H1 (cell line): ENCODE results near the gene TOP2B. TPM values are rescaled to one million over a fixed set of nuclear protein-coding genes. Genes with fewer than 3 reads are reported as not detected.

ENCODE experiments used
- CTCF ChIA-PET: fragments of 300-600 bp; sonication (Branson Sonifier 250); formaldehyde crosslinking; loops from one replicate; lab custom pipeline; 2021; ENCODE audit not compliant: partially characterized antibody; lab: Charles Lee
- POLR2A ChIA-PET: fragments of 300-600 bp; sonication (Branson Sonifier 250); formaldehyde crosslinking; loops from one replicate; lab custom pipeline; 2021; ENCODE audit warnings: inconsistent platforms; ENCODE audit not compliant: partially characterized antibody; lab: Charles Lee
- DNase-seq, 2 experiments: peaks; one replicate each; pipeline versions ENCODE4 v3.0.0 to v3.0.0-alpha.2; 2010 to 2022; ENCODE audit warnings: low spot score in 2 of 2, low read depth in 1 of 2, mixed read lengths in 1 of 2
- FAIRE-seq: peaks from 2 replicates; lab custom pipeline; 2011; peaks lifted over from hg19 to GRCh38; lab: Jason Lieb, UNC
- H2AFZ ChIP-seq: 2 replicates; pipeline ENCODE4 v1.8.1; 2012; ENCODE audit warnings: low read length, inconsistent platforms
- H2AK5ac ChIP-seq: 2 replicates; pipeline ENCODE4 v1.6.1; 2013; ENCODE audit warnings: low read depth, low read length
- H2BK120ac ChIP-seq: replicated peaks from 2 replicates; pipeline ENCODE3; 2013; ENCODE audit warnings: low read depth, low read length, inconsistent platforms
- H2BK12ac ChIP-seq: 2 replicates; pipeline ENCODE4 v1.6.1; 2013; ENCODE audit warnings: low read depth, low read length
- H2BK15ac ChIP-seq: 2 replicates; pipeline ENCODE4 v1.6.1; 2013; ENCODE audit warnings: low read length
- H2BK20ac ChIP-seq: 2 replicates; pipeline ENCODE4 v1.6.1; 2013; ENCODE audit warnings: low read length
- H2BK5ac ChIP-seq: 2 replicates; pipeline ENCODE4 v1.6.1; 2013; ENCODE audit warnings: low read depth, low read length
- H3K14ac ChIP-seq: 2 replicates; pipeline ENCODE4 v1.6.1; 2013; ENCODE audit warnings: inconsistent platforms; ENCODE audit not compliant: insufficient read length
- H3K18ac ChIP-seq: 2 replicates; pipeline ENCODE4 v1.6.1; 2013; ENCODE audit warnings: low read length; ENCODE audit errors: extremely low read depth
- H3K23ac ChIP-seq: 2 replicates; pipeline ENCODE4 v1.6.1; 2013; ENCODE audit warnings: inconsistent platforms; ENCODE audit not compliant: insufficient read length
- H3K23me2 ChIP-seq: 2 replicates; pipeline ENCODE4 v1.6.1; 2013; ENCODE audit warnings: low read depth, low read length
- H3K27ac ChIP-seq: 2 replicates; pipeline ENCODE4 v1.6.1; 2011; ENCODE audit warnings: low read depth, low read length, inconsistent platforms
- H3K27me3 ChIP-seq, 4 experiments: replicated peaks in 1 of 4; 1 replicate in 1 of 4; 2 replicates in 3 of 4; pipeline versions ENCODE4 v1.6.1 to v1.8.1; 2011 to 2013; ENCODE audit warnings: low read length in 3 of 4, mild to moderate bottlenecking in 3 of 4, inconsistent platforms in 2 of 4, mixed read lengths in 2 of 4, moderate library complexity in 1 of 4; ENCODE audit not compliant: control insufficient read depth in 3 of 4, insufficient read depth in 3 of 4; ENCODE audit errors: extremely low read depth in 1 of 4
- H3K36me3 ChIP-seq, 4 experiments: 2 replicates each; pipeline versions ENCODE4 v1.6.1 to v1.8.1; 2011 to 2013; ENCODE audit warnings: mild to moderate bottlenecking in 4 of 4, low read length in 3 of 4, moderate library complexity in 2 of 4, control low read depth in 1 of 4, inconsistent platforms in 1 of 4; ENCODE audit not compliant: insufficient read depth in 4 of 4, control insufficient read depth in 2 of 4
- H3K4ac ChIP-seq: replicated peaks from 2 replicates; pipeline ENCODE3; 2013; ENCODE audit warnings: low read length, low read depth, mixed read lengths, inconsistent platforms; ENCODE audit not compliant: insufficient read length
- H3K4me1 ChIP-seq, 4 experiments: replicated peaks in 1 of 4; 1 replicate in 1 of 4; 2 replicates in 3 of 4; pipeline versions ENCODE4 v1.6.1 to v1.8.1; 2011 to 2013; ENCODE audit warnings: low read length in 3 of 4, inconsistent platforms in 2 of 4, mixed read lengths in 1 of 4; ENCODE audit not compliant: insufficient read depth in 4 of 4, control insufficient read depth in 3 of 4
- H3K4me2 ChIP-seq, 2 experiments: 2 replicates each; pipeline versions ENCODE4 v1.6.1 to v1.8.1; 2011 to 2013; ENCODE audit warnings: low read depth in 2 of 2, low read length in 2 of 2, control low read depth in 1 of 2, inconsistent platforms in 1 of 2, mild to moderate bottlenecking in 1 of 2; ENCODE audit not compliant: insufficient read depth in 1 of 2
- H3K4me3 ChIP-seq, 4 experiments: fragments of 200-600, 300-600 bp in 1 of 4; sonication (generic), shearing (Covaris generic), sonication (Bioruptor Twin) in 1 of 4; 2 replicates each; pipeline versions ENCODE4 v1.5.1 to v1.8.1; 2011 to 2016; ENCODE audit warnings: low read length in 4 of 4, low read depth in 3 of 4, control low read depth in 2 of 4, inconsistent platforms in 2 of 4, mild to moderate bottlenecking in 2 of 4, mixed read lengths in 1 of 4, moderate library complexity in 1 of 4; ENCODE audit not compliant: insufficient read depth in 2 of 4; ENCODE audit errors: extremely low read depth in 1 of 4
- H3K56ac ChIP-seq: replicated peaks from 2 replicates; pipeline ENCODE3; 2013; ENCODE audit warnings: low read depth, mild to moderate bottlenecking, mixed read lengths, low read length, inconsistent platforms; ENCODE audit not compliant: insufficient read length
- H3K79me1 ChIP-seq: 2 replicates; pipeline ENCODE4 v1.6.1; 2013; ENCODE audit warnings: low read depth, low read length, control low read depth
- H3K79me2 ChIP-seq, 2 experiments: 2 replicates each; pipeline versions ENCODE4 v1.6.1 to v1.8.1; 2012 to 2013; ENCODE audit warnings: low read length in 2 of 2, mild to moderate bottlenecking in 2 of 2, inconsistent platforms in 1 of 2; ENCODE audit not compliant: insufficient read depth in 2 of 2, control insufficient read depth in 1 of 2
- H3K9ac ChIP-seq, 4 experiments: replicated peaks in 1 of 4; 1 replicate in 1 of 4; 2 replicates in 3 of 4; pipeline versions ENCODE4 v1.6.1 to v1.8.1; 2011 to 2013; ENCODE audit warnings: low read depth in 3 of 4, low read length in 3 of 4, control low read depth in 2 of 4, mild to moderate bottlenecking in 2 of 4, moderate library complexity in 2 of 4, inconsistent platforms in 1 of 4; ENCODE audit errors: extremely low read depth in 1 of 4
- H3K9me3 ChIP-seq, 2 experiments: 2 replicates each; pipeline versions ENCODE4 v1.6.1 to v1.8.1; 2012 to 2013; ENCODE audit warnings: mild to moderate bottlenecking in 2 of 2, moderate library complexity in 2 of 2, control low read depth in 1 of 2, inconsistent platforms in 1 of 2, low read depth in 1 of 2, low read length in 1 of 2, mixed read lengths in 1 of 2; ENCODE audit not compliant: insufficient read depth in 2 of 2
- H4K20me1 ChIP-seq, 2 experiments: replicated peaks in 1 of 2; 2 replicates each; pipeline versions ENCODE3 to v1.8.1; 2011 to 2013; ENCODE audit warnings: inconsistent platforms in 2 of 2, low read length in 2 of 2, mild to moderate bottlenecking in 1 of 2; ENCODE audit not compliant: insufficient read depth in 2 of 2, control insufficient read depth in 1 of 2
- H4K5ac ChIP-seq: 2 replicates; pipeline ENCODE4 v1.6.1; 2013; ENCODE audit warnings: low read length, low read depth, mixed read lengths, inconsistent platforms; ENCODE audit not compliant: insufficient read length
- H4K8ac ChIP-seq: 2 replicates; pipeline ENCODE4 v1.8.0; 2013; ENCODE audit warnings: mild to moderate bottlenecking, moderate library complexity, low read length, inconsistent platforms; ENCODE audit not compliant: insufficient read depth; ENCODE audit errors: extremely low read depth
- H4K91ac ChIP-seq: replicated peaks from 2 replicates; pipeline ENCODE3; 2013; ENCODE audit warnings: low read length, mixed read lengths, inconsistent platforms; ENCODE audit not compliant: insufficient read length
- BCL11A ChIP-seq, 2 experiments: IDR thresholded peaks; one replicate each; pipeline ENCODE4 v1.6.1; 2011; ENCODE audit warnings: low read depth in 2 of 2, low read length in 2 of 2, mild to moderate bottlenecking in 2 of 2
- CBX8 ChIP-seq: fragments of 300-800, 300-1000 bp; sonication (generic); IDR thresholded peaks from 2 replicates; pipeline ENCODE4 v1.7.1; 2016; ENCODE audit warnings: low read depth, low read length, borderline replicate concordance
- CEBPB ChIP-seq: IDR thresholded peaks from 2 replicates; pipeline ENCODE4 v1.6.1; 2012; ENCODE audit warnings: low read depth, low read length
- CHD1 ChIP-seq: IDR thresholded peaks from 2 replicates; pipeline ENCODE4 v1.6.1; 2012; ENCODE audit warnings: low read depth, low read length, improper control_type of control experiment
- CHD2 ChIP-seq: IDR thresholded peaks from 2 replicates; pipeline ENCODE4 v1.6.1; 2012; ENCODE audit warnings: low read length, improper control_type of control experiment
- CREB1 ChIP-seq: IDR thresholded peaks from 2 replicates; pipeline ENCODE4 v1.6.1; 2012; ENCODE audit warnings: inconsistent platforms
- JUN ChIP-seq: IDR thresholded peaks from 2 replicates; pipeline ENCODE4 v1.6.1; 2011; ENCODE audit warnings: low read depth, mild to moderate bottlenecking, improper control_type of control experiment, low read length
- KDM5A ChIP-seq: fragments of 200-600 bp; IDR thresholded peaks from 2 replicates; pipeline ENCODE4 v1.7.1; 2012; ENCODE audit warnings: mild to moderate bottlenecking, low read length, inconsistent platforms, mixed read lengths
- POLR2AphosphoS5 ChIP-seq: IDR thresholded peaks from 2 replicates; pipeline ENCODE4 v1.6.1; 2011; ENCODE audit warnings: low read depth, low read length
- POU5F1 ChIP-seq: IDR thresholded peaks from 2 replicates; pipeline ENCODE4 v1.6.1; 2011; ENCODE audit warnings: low read depth, mild to moderate bottlenecking, low read length, moderate library complexity
- RXRA ChIP-seq: IDR thresholded peaks from 2 replicates; pipeline ENCODE4 v1.6.1; 2011; ENCODE audit warnings: low read depth, mild to moderate bottlenecking, low read length, moderate library complexity; ENCODE audit not compliant: insufficient read depth
- SRF ChIP-seq: IDR thresholded peaks from 2 replicates; pipeline ENCODE4 v1.6.1; 2011; ENCODE audit warnings: mild to moderate bottlenecking, low read depth, low read length, moderate library complexity
- SUZ12 ChIP-seq: fragments of 200-600 bp; sonication (generic); IDR thresholded peaks from 2 replicates; pipeline ENCODE4 v1.6.1; 2012; ENCODE audit warnings: mild to moderate bottlenecking, inconsistent platforms, low read length, moderate library complexity, mixed read lengths
- YY1 ChIP-seq: IDR thresholded peaks from 2 replicates; pipeline ENCODE4 v1.6.1; 2011; ENCODE audit warnings: low read depth, mild to moderate bottlenecking, low read length
- WGBS, 2 experiments: shearing (Covaris generic) in 1 of 2; methylation state at CpG; one replicate each; pipeline versions ENCODE4 v1.1.6 to v1.1.7; 2013 to 2015; ENCODE audit warnings: low lambda C conversion rate in 2 of 2, mixed read lengths in 2 of 2, inconsistent platforms in 1 of 2, low coverage in 1 of 2, missing lambda C conversion rate in 1 of 2; ENCODE audit not compliant: insufficient replicate concordance in 2 of 2, insufficient coverage in 1 of 2, insufficient read length in 1 of 2; ENCODE audit errors: extremely low coverage in 1 of 2, missing lambda C conversion rate in 1 of 2; 5-methylcytosine and 5-hydroxymethylcytosine counted together
- polyA plus RNA-seq, 7 experiments: library from polyadenylated mRNA; depleted of rRNA in 3 of 7; stranded (reverse) in 5 of 7; unstranded in 2 of 7; fragments of >200 nt in 5 of 7; fragments of 200-250 nt in 2 of 7; gene quantifications; 1 replicate in 5 of 7; 2 replicates in 1 of 7; 4 replicates in 1 of 7; pipeline versions ENCODE4 v1.2.1 to v1.2.3, GENCODE V29; 2011 to 2013; ENCODE audit warnings: missing spikeins in 2 of 7, mixed read lengths in 2 of 7
- total RNA-seq: library from RNA; stranded (reverse); fragmentation: NEBNext Ultra II Directional; extraction: Animal tissue kit (Norgen Biotek cat#: 25700); gene quantifications from 2 replicates; pipeline ENCODE4 v1.2.1, GENCODE V29; 2021

The TOP2B gene
- total and polyA plus RNA-seq, 2 of the 8 experiments (the other 6 are each of a cell fraction or from before 2014, with no cell fraction given), result 34.9 to 206 TPM

DNA sequence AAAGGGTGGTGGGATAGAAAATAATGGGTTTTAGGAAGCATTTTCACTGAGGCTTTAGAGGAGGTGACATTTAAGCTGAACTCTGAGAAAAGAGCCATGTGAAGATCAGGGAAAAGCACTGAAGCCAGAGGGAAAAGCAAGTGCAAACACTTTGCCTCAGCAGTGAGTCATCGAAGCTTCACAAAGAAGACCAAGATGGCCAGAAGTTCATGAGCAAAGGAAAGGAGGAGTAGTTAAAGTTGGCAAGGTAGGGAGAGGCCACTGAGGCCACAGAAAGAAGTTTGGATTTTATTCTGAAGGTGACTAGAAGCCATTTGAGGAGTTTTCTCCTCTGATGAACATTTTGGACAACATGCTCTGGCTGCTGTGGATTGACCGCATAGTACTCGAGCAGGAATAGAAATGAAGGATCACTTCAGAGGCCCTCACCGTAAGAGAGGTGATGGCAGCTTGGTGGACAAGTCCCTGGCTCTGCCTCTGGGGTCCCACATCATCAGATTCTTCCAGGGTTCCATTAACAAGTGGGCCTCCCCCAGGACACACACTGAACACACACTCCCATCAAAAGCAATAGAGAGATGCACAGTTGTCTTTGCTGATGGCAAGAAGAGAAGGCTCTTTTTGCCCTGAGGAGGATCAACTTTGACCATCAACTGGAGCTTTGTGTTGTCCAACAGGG lies 75.5 kb downstream of the TOP2B start:
- Histone ChIP-seq H3K4me1 (peaks cover 0 to 4% (median 2%) of the 10 kb centered on the region in 4 experiments; a peak in 3 of 7 replicates), H3K27ac (no peak overlapping the region), H3K9ac (no peak overlapping the region), H4K8ac (no peak overlapping the region), H3K4me3 (no peak overlapping the region), H4K5ac (no peak overlapping the region), H3K79me1 (no peaks in the 10 kb centered on the region), H4K20me1 (no peaks in the 10 kb centered on the region), H4K91ac (no peak overlapping the region), H3K4me2 (no peak overlapping the region), H3K23ac (no peak overlapping the region), H2BK5ac (no peak overlapping the region), H3K23me2 (no peaks in the 10 kb centered on the region), H3K4ac (no peak overlapping the region), H2AFZ (no peak overlapping the region), H2BK120ac (no peak overlapping the region), H3K14ac (no peak overlapping the region), H2BK12ac (no peak overlapping the region), H3K79me2 (no peaks in the 10 kb centered on the region), H3K18ac (no peak overlapping the region), H2AK5ac (no peak overlapping the region), H3K9me3 (no peaks in the 10 kb centered on the region), H3K36me3 (no peaks in the 10 kb centered on the region), H2BK20ac (no peak overlapping the region), H2BK15ac (no peak overlapping the region), H3K56ac (no peak overlapping the region), H3K27me3 (no peaks in the 10 kb centered on the region)
- no peak for TF ChIP-seq SRF
- no peak for TF ChIP-seq CREB1
- TF ChIP-seq JUN, result no peak
- TF ChIP-seq SUZ12, result no peak
- TF ChIP-seq POU5F1, result no peak
- no peak for TF ChIP-seq POLR2AphosphoS5
- TF ChIP-seq CBX8, result no peak
- TF ChIP-seq BCL11A (IDR thresholded peaks at IDR 0.05; ENCODE audit: low read depth in 2 of 2, low read length in 2 of 2), result no peak
- no peak for TF ChIP-seq YY1
- TF ChIP-seq CEBPB, result no peak
- TF ChIP-seq RXRA, result no peak
- no peak for TF ChIP-seq KDM5A
- no peak for TF ChIP-seq CHD2
- TF ChIP-seq CHD1, result no peak
- ChIA-PET CTCF (interaction anchor here (0.6 to 11.9 kb wide), 4 partner anchors 16 to 1500 kb away, joined by 4 to 138 read pairs (median 6); no protein-coding TSS in a partner anchor), POLR2A (no interaction called here)
- DNase-seq (no peak), FAIRE-seq (no peak)
- WGBS, 2 experiments, result 95% methylated on average over 4 of the region's 4 CpGs; no CpG with 5 or more reads in 1 of the 2 experiments
